SH-SY5Y (cell line): ENCODE measurements around the gene ENTPD2.

Experiments used
- GATA2 ChIP-seq: IDR thresholded peaks from 2 replicates; pipeline ENCODE4 v1.6.1; 2011; ENCODE audit warnings: mild to moderate bottlenecking, low read depth, low read length
- GATA3 ChIP-seq: IDR thresholded peaks from 2 replicates; pipeline ENCODE4 v1.6.1; 2011; ENCODE audit warnings: low read depth, mild to moderate bottlenecking, low read length, moderate library complexity

- TF ChIP-seq GATA2 (no peak), GATA3 (no peak)
Observed at GRCh38 chr9:137103206-137103999, 49.5 kb upstream of the ENTPD2 start.
